Activated CD4-positive, alpha-beta T cell treated with anti-CD3 and anti-CD28 coated beads, Interleukin-2, amount 50 U/mL, for 16 hours (primary cell): ENCODE results near the gene SPART.
A peak's percentile ranks its signal among the peaks of the same experiment; 100 is the strongest.

Experiments used
- DNase-seq: peaks from one replicate; pipeline ENCODE4 v3.0.0-alpha.2; 2020

Gene SPART

GRCh38 chr13:36346222-36347083 lies at the start of gene SPART:
Gene SPART, minus strand, starts transcription at chr13:36346394. Its CDS starts 10,564 bp downstream, at chr13:36335830.
- DNase-seq: peak; percentile 93

- no peak for DNase-seq
Measured at GRCh38 chr13:36395280-36395679, 49.1 kb upstream of the SPART start.

- DNase-seq: no peak
Measured at GRCh38 chr13:36385489-36385888, 39.3 kb upstream of the SPART start.

DNA sequence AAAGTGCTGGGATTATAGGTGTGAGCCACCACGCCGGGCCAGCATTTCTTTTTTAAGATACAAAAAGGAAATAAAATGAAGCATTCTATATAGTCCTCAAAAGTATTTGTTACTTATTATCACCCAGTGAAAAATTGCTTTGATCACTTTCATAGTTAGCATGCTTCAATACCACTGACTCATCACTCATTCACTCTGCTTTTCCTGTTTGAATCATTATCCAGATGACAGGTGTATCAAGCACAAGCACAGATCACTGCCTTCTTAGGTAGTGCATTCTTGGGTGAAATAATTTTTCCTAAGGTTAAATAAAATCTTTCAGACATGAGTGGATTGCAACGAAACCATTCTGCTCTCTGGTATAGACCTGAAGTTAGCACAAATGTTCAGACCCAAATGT lies 35.8 kb upstream of the SPART start:
- peak; percentile 14 for DNase-seq

- no peak for DNase-seq
Measured at GRCh38 chr13:36377826-36378468, 31.8 kb upstream of the SPART start.

- DNase-seq: no peak
Measured at GRCh38 chr13:36374063-36374462, 27.9 kb upstream of the SPART start.

- no peak for DNase-seq
Measured at GRCh38 chr13:36371185-36371584, 25.0 kb upstream of the SPART start.

- no peak for DNase-seq
Measured at GRCh38 chr13:36370108-36370429, 23.9 kb upstream of the SPART start.

DNA sequence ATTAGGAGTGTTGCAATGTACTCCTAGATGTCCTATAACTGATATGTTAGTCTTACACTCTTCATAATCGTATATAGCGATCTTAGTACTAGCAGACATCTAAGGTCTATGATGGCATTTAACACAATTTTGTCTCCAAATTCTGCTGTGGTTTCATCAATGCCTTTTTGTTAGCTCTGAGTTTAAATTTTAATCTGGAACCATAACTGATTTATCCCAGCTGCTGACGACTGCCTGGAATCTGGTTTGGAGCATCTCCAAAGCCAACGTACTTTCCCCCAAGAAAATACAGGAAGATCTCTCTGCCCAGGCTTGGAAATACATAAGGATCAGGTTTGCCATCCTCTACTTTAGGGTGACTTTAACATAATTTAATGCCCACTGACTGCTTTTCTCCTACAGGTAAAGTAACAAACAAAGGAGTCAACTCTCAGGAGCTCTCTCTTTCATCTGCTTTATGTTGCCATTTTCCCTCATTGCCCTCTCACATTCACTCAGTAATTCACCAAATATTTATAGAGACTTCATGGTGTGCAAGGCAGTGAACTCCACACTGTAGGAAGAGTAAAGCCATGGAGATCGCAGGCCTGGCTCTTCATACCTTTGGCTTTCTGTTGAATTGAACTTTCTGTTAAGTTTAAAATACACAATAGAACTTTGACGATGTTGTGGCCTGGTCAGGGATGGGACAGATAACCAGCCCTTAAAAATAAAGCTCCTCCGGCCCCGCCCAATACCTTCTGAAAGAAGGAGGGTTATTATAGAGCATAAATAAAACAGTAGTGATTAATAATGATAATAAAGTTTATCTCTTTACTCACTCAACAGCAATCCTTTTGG lies 23.3 kb upstream of the SPART start:
- no peak for DNase-seq

DNA sequence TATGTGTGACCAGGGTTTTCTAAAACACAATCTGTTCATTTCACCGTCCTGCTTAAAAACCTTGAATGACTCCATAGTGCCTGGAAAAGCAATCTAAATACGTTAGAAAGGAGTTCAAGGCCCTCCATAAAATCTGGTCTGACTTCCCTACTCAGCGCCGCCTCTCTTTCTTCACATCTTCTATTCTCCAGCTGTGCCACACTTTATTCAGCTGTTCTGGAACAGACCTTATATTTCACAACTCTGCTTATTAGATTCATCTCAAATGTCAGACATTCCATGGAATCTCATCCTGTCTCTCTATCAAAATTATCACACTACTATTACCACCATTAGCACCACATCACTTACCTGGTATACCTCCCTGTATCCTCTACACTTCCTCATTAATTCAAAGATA lies 19.8 kb upstream of the SPART start:
- no peak for DNase-seq

GRCh38 chr13:36363366-36363863 lies 17.2 kb upstream of the SPART start:
- no peak for DNase-seq

DNA sequence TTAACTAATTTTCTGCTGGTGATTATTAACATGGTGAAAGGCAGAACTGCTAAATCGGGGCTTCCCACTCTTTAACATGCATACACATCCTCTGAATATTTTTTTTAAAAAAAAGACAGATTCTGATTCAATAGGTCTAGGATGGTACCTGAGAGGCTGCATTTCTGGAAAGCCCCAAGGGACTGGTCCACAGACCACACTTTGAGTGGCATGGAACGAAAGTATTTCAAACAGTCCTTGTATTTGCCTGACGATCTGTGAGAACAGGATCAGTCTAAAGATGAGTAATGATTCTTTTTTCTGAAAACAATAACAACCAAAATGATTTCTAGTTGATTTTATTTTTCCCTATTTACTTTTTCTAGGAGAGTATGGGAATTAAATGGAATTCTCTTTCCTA lies 16.7 kb upstream of the SPART start:
- DNase-seq: no peak

- DNase-seq: no peak
Measured at GRCh38 chr13:36362251-36362650, 16.1 kb upstream of the SPART start.

DNA sequence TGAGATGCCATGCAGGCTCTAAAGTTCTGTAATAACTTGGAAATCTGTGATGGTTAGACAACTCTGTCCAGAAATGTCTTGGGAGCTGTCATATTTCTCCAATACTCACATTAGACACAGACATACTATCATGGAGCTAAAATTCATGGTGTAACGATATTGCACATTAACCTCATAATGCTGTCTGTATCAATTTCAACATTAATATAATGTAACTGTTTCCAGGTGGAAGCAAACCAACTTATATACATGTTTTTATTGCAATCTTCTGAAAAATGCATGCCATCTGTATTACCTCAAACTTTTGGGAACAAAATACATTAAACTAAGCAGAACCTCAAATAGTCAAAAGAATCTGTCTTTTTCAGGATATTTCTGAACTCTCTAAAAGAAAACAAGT lies 14.7 kb upstream of the SPART start:
- DNase-seq: no peak

DNA sequence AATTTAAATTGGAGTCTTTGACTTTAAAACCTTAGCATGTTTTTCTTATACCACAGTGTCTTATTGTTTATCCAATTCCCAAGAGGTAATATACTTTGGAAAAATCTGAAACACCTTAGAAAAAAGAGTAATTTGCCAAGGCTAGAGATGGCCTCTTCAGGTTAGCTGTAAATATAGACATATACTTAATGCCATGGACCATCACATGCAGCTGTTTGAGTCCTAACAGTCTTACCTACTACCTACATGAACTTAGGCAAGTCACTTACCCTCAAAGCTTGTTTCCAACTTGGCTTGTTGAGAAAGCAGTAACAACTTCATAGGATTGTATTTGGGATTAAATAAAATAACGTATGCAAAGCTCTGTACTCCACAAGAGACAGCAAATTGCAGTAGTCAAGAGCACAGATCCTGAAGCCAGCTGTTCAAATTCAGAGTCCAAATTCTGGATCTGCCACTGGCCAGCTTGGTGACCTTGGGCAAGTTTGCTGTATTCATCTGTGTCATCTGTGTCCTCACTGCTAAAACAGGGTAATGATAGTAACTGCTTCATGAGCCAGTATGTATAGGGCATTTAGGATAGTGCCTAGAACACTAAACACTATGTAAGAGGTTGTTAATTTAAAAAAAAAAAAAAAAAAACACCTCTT lies 13.2 kb upstream of the SPART start:
- DNase-seq: no peak

- DNase-seq: no peak
Measured at GRCh38 chr13:36358175-36358718, 12.1 kb upstream of the SPART start.

DNA sequence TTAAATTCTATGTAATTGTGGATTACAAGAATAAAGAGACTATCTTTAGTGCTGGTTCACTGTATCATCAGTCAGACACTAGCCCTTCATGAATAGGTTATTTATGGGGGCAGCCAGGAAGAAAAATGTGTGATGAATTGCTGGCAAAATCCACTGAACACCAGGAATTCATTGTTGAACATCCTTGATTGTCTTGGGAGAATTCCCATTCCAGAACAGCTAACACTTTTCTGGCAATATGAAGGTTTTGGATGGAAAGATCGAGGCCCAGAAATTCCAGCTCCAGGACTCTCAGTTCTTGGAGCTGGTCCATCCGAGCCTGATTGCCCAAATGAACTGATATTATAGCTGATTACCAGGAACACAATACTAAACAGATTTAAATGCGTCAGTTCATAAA lies 11.5 kb upstream of the SPART start:
- no peak for DNase-seq

- no peak for DNase-seq
Measured at GRCh38 chr13:36357231-36357630, 11.0 kb upstream of the SPART start.

GRCh38 chr13:36356058-36356457 lies 9.9 kb upstream of the SPART start:
- no peak for DNase-seq

GRCh38 chr13:36355632-36356031 lies 9.4 kb upstream of the SPART start:
- no peak for DNase-seq

DNA sequence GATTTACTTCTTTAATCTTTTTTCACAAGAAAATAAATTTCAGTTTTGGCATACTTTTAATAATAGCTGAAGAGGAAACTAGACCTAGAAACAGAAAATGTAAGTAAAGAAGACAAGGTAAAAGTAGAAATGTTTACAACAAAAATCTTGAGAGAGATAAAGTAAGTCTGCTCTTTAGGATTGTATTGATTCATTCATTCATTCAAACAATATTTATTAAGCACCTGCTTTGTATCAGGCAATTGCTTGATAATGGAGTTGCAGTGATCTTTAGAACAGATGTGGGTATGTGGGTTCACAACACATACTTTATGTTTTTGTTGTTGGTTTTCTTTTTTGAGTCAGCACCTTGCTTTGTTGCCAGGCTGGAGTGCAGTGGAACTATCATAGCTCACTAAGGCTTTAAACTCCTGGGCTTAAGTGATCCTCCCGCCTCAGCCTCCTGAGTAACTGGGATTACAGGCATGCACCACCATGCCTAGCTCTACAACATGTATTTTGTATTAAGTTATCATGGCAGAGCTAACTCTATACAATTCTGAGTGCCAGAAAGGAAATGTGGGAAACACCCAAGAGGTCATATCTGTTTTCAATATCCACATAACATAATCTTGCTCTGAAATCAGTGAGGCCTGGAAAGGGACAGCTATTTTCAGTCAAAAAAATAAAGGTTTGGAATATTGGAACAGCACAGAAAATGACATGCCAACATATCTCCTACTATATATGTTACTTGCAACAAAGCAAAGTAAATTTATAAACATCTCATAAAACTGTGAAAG lies 8.8 kb upstream of the SPART start:
- peak; percentile 6 for DNase-seq

DNA sequence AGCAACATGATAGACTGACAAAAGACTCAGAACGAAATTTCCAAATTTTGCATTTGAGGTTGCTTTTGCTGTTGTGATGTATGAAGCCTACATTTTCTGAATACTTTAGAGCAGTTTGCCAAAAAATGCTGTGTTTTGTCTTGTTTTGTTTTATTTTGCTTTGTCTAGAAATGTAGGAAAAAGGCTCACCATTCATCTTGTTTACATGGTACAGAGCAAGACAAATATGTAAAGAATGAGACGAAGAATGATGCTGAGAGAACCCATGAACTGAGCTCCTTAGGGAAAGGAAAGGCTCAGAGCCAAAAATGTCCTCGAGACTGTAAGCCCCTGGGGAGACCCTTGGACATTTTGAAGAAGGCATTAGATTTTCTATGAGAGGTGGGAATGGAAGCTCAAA lies 6.8 kb upstream of the SPART start:
- DNase-seq: no peak
